Measurements from ENCODE around the gene MEP1A.

- TF ChIP-seq FOSB (CRISPR knock-in tag; IDR thresholded peaks at IDR 0.05) (no peak), EHMT2 (IDR thresholded peaks at IDR 0.05; ENCODE audit: low read depth) (no peak), ZFP36 (IDR thresholded peaks at IDR 0.05; ENCODE audit: borderline replicate concordance, partially characterized antibody) (no peak), RNF2 (IDR thresholded peaks at IDR 0.05; ENCODE audit: borderline replicate concordance, low read depth) (no peak), POLR2A (IDR thresholded peaks at IDR 0.05; ENCODE audit: low read length) (no peak), CTCF (IDR thresholded peaks at IDR 0.05) (no peak), RAD21 (conservative IDR thresholded peaks at IDR 0.05 in 1 of 2, IDR thresholded peaks at IDR 0.05 in 1 of 2) (no peak), CHD4 (IDR thresholded peaks at IDR 0.05; ENCODE audit: borderline replicate concordance) (no peak), POLR2AphosphoS2 (conservative IDR thresholded peaks at IDR 0.05; ENCODE audit: low read length) (no peak), E2F6 (IDR thresholded peaks at IDR 0.05; ENCODE audit: borderline replicate concordance, low read depth) (no peak), PHF8 (IDR thresholded peaks at IDR 0.05; ENCODE audit: borderline replicate concordance, low read depth) (no peak)
These were observed 3.5 kb upstream of the MEP1A start for GRCh38 chr6:46789434-46790354.

Data from A549 (cell line).